ENCODE data around the gene AKAP6. TPM values are rescaled to one million over a fixed set of nuclear protein-coding genes. Genes with fewer than 3 reads are reported as not detected.

AKAP6 gene
- total RNA-seq, 1 donor from 2014 or later: 1.3 TPM

- DNase-seq (ENCODE audit: low read depth): no peak
- H3K4me3 ChIP-seq (ENCODE audit: low read depth, low read length): no peak overlapping the region
- no peaks in the 10 kb centered on the region for H3K27me3 ChIP-seq (ENCODE audit: control insufficient read depth, insufficient read depth, low read length)
Observed at GRCh38 chr14:32413967-32414640, 85.0 kb downstream of the AKAP6 start.

DNA sequence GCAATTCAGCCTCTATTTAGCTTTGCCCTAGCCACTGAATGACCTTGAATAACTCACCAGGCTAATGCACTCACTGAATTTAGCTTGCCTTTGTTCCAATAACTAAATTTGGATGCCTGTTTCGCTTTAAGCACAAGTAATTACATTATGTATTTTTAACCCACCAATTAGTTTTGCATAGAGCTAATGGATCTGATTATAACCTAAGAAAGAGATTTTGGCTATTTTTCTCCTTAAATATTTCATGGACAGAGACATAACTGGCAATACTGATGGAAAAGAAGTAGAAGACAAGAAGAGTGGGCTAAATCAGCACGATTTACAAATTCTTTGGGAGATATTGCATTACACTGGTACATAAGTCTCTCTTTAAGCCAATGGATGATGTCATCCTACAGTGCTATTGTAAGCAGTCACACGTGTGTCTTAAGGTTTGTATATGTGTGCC, 85.7 kb downstream of the AKAP6 start:
- Histone ChIP-seq H3K4me3 (ENCODE audit: low read depth, low read length) (no peak overlapping the region), H3K36me3 (ENCODE audit: control insufficient read depth, insufficient read depth, low read length) (no peaks in the 10 kb centered on the region), H3K27me3 (ENCODE audit: control insufficient read depth, insufficient read depth, low read length) (no peaks in the 10 kb centered on the region)
- DNase-seq (ENCODE audit: low read depth): no peak
- TF ChIP-seq, protein P1, sequence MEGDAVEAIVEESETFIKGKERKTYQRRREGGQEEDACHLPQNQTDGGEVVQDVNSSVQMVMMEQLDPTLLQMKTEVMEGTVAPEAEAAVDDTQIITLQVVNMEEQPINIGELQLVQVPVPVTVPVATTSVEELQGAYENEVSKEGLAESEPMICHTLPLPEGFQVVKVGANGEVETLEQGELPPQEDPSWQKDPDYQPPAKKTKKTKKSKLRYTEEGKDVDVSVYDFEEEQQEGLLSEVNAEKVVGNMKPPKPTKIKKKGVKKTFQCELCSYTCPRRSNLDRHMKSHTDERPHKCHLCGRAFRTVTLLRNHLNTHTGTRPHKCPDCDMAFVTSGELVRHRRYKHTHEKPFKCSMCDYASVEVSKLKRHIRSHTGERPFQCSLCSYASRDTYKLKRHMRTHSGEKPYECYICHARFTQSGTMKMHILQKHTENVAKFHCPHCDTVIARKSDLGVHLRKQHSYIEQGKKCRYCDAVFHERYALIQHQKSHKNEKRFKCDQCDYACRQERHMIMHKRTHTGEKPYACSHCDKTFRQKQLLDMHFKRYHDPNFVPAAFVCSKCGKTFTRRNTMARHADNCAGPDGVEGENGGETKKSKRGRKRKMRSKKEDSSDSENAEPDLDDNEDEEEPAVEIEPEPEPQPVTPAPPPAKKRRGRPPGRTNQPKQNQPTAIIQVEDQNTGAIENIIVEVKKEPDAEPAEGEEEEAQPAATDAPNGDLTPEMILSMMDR (IDR thresholded peaks at IDR 0.05; ENCODE audit: insufficient read depth, low read length, poor library complexity, severe bottlenecking): no peak

More at GRCh38 chr14:32413967-32414640, 85.0 kb downstream of the AKAP6 start:
- TF ChIP-seq, protein P1 (IDR thresholded peaks at IDR 0.05; ENCODE audit: insufficient read depth, low read length, poor library complexity, severe bottlenecking): no peak
- H3K36me3 ChIP-seq (ENCODE audit: control insufficient read depth, insufficient read depth, low read length): no peaks in the 10 kb centered on the region

DNA sequence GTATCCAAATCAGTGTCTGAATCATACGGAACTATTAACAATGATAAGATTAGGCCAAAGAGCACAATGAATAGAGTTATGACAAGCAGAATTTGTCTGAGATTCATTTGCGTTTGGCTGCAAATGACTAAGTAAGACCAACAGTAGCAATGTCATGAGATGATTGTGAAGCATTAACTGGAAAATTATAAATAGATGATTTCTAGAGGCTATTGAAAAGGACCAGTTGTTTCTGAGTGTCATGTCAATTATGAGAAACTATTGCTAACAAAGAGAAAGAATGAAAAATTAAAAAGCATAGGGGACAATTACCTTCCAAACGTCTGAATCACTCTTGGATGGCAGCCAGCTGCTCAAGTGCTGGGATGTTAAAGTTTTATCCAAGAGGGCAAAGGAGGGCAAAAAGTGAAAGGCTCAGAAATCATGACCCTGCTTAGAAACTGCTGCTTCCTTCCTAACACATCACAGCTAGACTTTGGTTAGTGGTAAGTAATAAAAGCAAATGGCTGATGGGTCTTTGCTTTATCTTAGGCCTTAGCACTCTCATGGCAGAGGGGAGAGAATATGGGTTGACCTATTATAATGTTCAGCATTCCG, 89.0 kb downstream of the AKAP6 start:
- TF ChIP-seq, protein P1 (IDR thresholded peaks at IDR 0.05; ENCODE audit: insufficient read depth, low read length, poor library complexity, severe bottlenecking): no peak
- Histone ChIP-seq H3K27me3 (ENCODE audit: control insufficient read depth, insufficient read depth, low read length) (no peaks in the 10 kb centered on the region), H3K4me3 (ENCODE audit: low read depth, low read length) (no peak overlapping the region), H3K36me3 (ENCODE audit: control insufficient read depth, insufficient read depth, low read length) (no peaks in the 10 kb centered on the region)
- no peak for DNase-seq (ENCODE audit: low read depth)

- TF ChIP-seq, protein P1 (IDR thresholded peaks at IDR 0.05; ENCODE audit: insufficient read depth, low read length, poor library complexity, severe bottlenecking): no peak
- Histone ChIP-seq H3K36me3 (ENCODE audit: control insufficient read depth, insufficient read depth, low read length) (no peaks in the 10 kb centered on the region), H3K4me3 (ENCODE audit: low read depth, low read length) (no peak overlapping the region), H3K27me3 (ENCODE audit: control insufficient read depth, insufficient read depth, low read length) (no peaks in the 10 kb centered on the region)
- DNase-seq (ENCODE audit: low read depth): no peak
Observed at GRCh38 chr14:32419429-32419828, 90.3 kb downstream of the AKAP6 start.

DNA sequence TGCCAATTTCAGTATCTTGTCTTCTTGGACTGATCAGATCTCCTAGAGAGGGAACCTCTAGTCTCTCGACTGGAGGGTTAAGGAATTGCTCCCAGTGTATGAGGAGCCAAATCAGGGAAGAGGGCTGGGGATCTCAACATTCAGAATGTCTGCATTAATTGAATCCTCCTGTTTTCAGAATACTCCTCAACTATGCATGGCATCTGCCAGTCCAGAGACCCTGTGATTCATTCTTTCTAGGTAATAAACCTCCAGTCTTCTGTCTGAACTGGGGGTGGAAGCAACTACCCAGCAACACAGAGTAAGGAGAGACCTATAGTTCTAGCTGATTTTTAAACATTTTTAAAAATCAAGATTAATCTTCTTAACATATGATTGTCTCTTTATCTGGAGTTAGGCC, 92.7 kb downstream of the AKAP6 start:
- H3K36me3 ChIP-seq (ENCODE audit: control insufficient read depth, insufficient read depth, low read length): no peaks in the 10 kb centered on the region
- DNase-seq (ENCODE audit: low read depth): no peak
- H3K4me3 ChIP-seq (ENCODE audit: low read depth, low read length): no peak overlapping the region
- H3K27me3 ChIP-seq (ENCODE audit: control insufficient read depth, insufficient read depth, low read length): no peaks in the 10 kb centered on the region
- TF ChIP-seq, protein P1 (IDR thresholded peaks at IDR 0.05; ENCODE audit: insufficient read depth, low read length, poor library complexity, severe bottlenecking): no peak

Measured in kidney epithelial cell (primary cell).